B cell (primary cell): ENCODE data around the gene AGBL4. TPM values are rescaled to one million over a fixed set of nuclear protein-coding genes. Genes with fewer than 3 reads are reported as not detected.

Experiments
- ATAC-seq: fragments of 200-7000 bp; cut with Tn5 transposase; one replicate; pipeline ENCODE4 v1.10.0; 2021; ENCODE audit warnings: low read depth, mild to moderate bottlenecking, moderate number of reproducible peaks, moderate library complexity
- CTCF ChIA-PET: fragments of 350-600 bp; sonication (Branson Sonifier 250); formaldehyde crosslinking; loops from one replicate; lab custom pipeline; 2021; ENCODE audit warnings: antibody characterized with exemption, inconsistent platforms; lab: Charles Lee
- POLR2A ChIA-PET: fragments of 350-600 bp; sonication (Branson Sonifier 250); formaldehyde crosslinking; loops from one replicate; lab custom pipeline; 2021; ENCODE audit warnings: antibody characterized with exemption; lab: Charles Lee
- DNase-seq: peaks from one replicate; pipeline ENCODE4 v3.0.0; 2013
- H2AFZ ChIP-seq: 2 replicates; pipeline ENCODE4 v1.6.1; 2012; ENCODE audit warnings: mild to moderate bottlenecking, low read depth, low read length; ENCODE audit not compliant: insufficient read depth, poor library complexity, severe bottlenecking
- H3K27ac ChIP-seq, 2 donors: 1 replicate in 1 of 2; 2 replicates in 1 of 2; pipeline ENCODE4 v1.5.1; 2012 to 2013; ENCODE audit warnings: low read length in 2 of 2, mild to moderate bottlenecking in 2 of 2, moderate library complexity in 1 of 2
- H3K27me3 ChIP-seq, 4 experiments: fragments of 200-600 bp in 1 of 4; sonication (generic) in 1 of 4; replicated peaks in 1 of 4; 1 replicate in 2 of 4; 2 replicates in 2 of 4; pipeline versions ENCODE4 v1.6.1 to v1.7.0; 2013 to 2016; ENCODE audit warnings: low read length in 3 of 4, mild to moderate bottlenecking in 2 of 4, mixed read lengths in 1 of 4, moderate library complexity in 1 of 4; ENCODE audit not compliant: insufficient read depth in 4 of 4, control insufficient read depth in 3 of 4; ENCODE audit errors: control extremely low read depth in 1 of 4
- H3K36me3 ChIP-seq, 2 experiments: replicated peaks in 1 of 2; 1 replicate in 1 of 2; 2 replicates in 1 of 2; pipeline versions ENCODE4 v1.6.1 to v1.7.1; 2013; ENCODE audit warnings: low read length in 1 of 2; ENCODE audit not compliant: insufficient read depth in 2 of 2, control insufficient read depth in 1 of 2; ENCODE audit errors: control extremely low read depth in 1 of 2, extremely low read depth in 1 of 2
- H3K4me1 ChIP-seq, 2 donors: fragments of 200-600 bp in 1 of 2; sonication (generic) in 1 of 2; 1 replicate in 1 of 2; 2 replicates in 1 of 2; pipeline versions ENCODE4 v1.5.1 to v1.6.1; 2013 to 2017; ENCODE audit warnings: low read length in 2 of 2; ENCODE audit not compliant: control insufficient read depth in 2 of 2, insufficient read depth in 2 of 2
- H3K4me2 ChIP-seq: replicated peaks from 2 replicates; pipeline ENCODE3; 2012; ENCODE audit warnings: mild to moderate bottlenecking, low read depth, low read length; ENCODE audit not compliant: poor library complexity, severe bottlenecking
- H3K4me3 ChIP-seq, 5 experiments: fragments of 200-600 bp in 1 of 5; sonication (generic) in 1 of 5; 1 replicate in 3 of 5; 2 replicates in 2 of 5; pipeline versions ENCODE4 v1.5.1 to v1.7.0; 2011 to 2016; ENCODE audit warnings: low read length in 4 of 5, mild to moderate bottlenecking in 4 of 5, low read depth in 2 of 5, control low read depth in 1 of 5, moderate library complexity in 1 of 5; ENCODE audit not compliant: insufficient read depth in 1 of 5; ENCODE audit errors: control extremely low read depth in 1 of 5, extremely low read depth in 1 of 5
- H3K79me2 ChIP-seq: fragments of 200-600 bp; sonication (generic); one replicate; pipeline ENCODE4 v1.6.0; 2016; ENCODE audit warnings: low read length; ENCODE audit not compliant: control insufficient read depth, insufficient read depth
- H3K9ac ChIP-seq: fragments of 200-600 bp; sonication (generic); 2 replicates; pipeline ENCODE4 v1.6.1; 2017; ENCODE audit warnings: mild to moderate bottlenecking, low read length, moderate library complexity
- H3K9me3 ChIP-seq, 3 donors: one replicate each; pipeline versions ENCODE4 v1.6.1 to v1.7.1; 2013; ENCODE audit warnings: low read length in 2 of 3; ENCODE audit not compliant: control insufficient read depth in 2 of 3, insufficient read depth in 1 of 3; ENCODE audit errors: control extremely low read depth in 1 of 3
- H4K20me1 ChIP-seq: 2 replicates; pipeline ENCODE4 v1.6.0; 2012; ENCODE audit warnings: mild to moderate bottlenecking, low read length; ENCODE audit not compliant: insufficient read depth, control insufficient read depth, poor library complexity, severe bottlenecking
- H3K27ac Mint-ChIP-seq: one replicate; pipeline ENCODE4 v1.8.0; 2021; ENCODE audit warnings: mixed read lengths
- H3K27me3 Mint-ChIP-seq: one replicate; pipeline ENCODE4 v1.8.0; 2021; ENCODE audit warnings: mixed read lengths
- H3K4me1 Mint-ChIP-seq: one replicate; pipeline ENCODE4 v1.8.0; 2021; ENCODE audit warnings: mixed read lengths
- H3K4me3 Mint-ChIP-seq: one replicate; pipeline ENCODE4 v1.8.0; 2021; ENCODE audit warnings: mixed read lengths
- H3K9me3 Mint-ChIP-seq: one replicate; pipeline ENCODE4 v1.8.0; 2022; ENCODE audit warnings: mixed read lengths; ENCODE audit not compliant: insufficient read depth
- CTCF ChIP-seq: fragments of 200-600 bp; IDR thresholded peaks from one replicate; pipeline ENCODE4 v1.8.0; 2022; ENCODE audit warnings: antibody characterized with exemption, mild to moderate bottlenecking
- EZH2 ChIP-seq: IDR thresholded peaks from 2 replicates; pipeline ENCODE4 v1.6.1; 2012; ENCODE audit warnings: borderline replicate concordance, low read depth, mild to moderate bottlenecking, moderate library complexity, low read length; ENCODE audit not compliant: insufficient read depth, poor library complexity, severe bottlenecking
- WGBS: methylation state at CpG from one replicate; pipeline ENCODE4 v1.1.5; 2013; ENCODE audit warnings: missing lambda C conversion rate; ENCODE audit not compliant: insufficient coverage; 5-methylcytosine and 5-hydroxymethylcytosine counted together
- intact Hi-C: fragments of 100-400 bp; cut with micrococcal nuclease; formaldehyde crosslinking; loops from one replicate; pipeline ENCODE4 v1.10.0; 2022
- polyA plus RNA-seq: library from polyadenylated mRNA; depleted of rRNA; stranded (reverse); fragments of >200 nt; gene quantifications from 2 replicates; pipeline ENCODE4 v1.2.3, GENCODE V29; 2012
- total RNA-seq, 2 donors: library from RNA; stranded (reverse); fragments of 120-200 nt in 1 of 2; gene quantifications; 1 replicate in 1 of 2; 2 replicates in 1 of 2; pipeline versions ENCODE4 v1.2.3 to v1.2.4, GENCODE V29; 2013 to 2022

The AGBL4 gene
- total and polyA plus RNA-seq, 2 donors (not counting 1 experiment from before 2014, with no cell fraction given), result 0.07 to 0.12 TPM

- H2AFZ ChIP-seq, result no peak overlapping the region
- Mint-ChIP-seq H3K27ac (no peak overlapping the region), H3K27me3 (peaks cover 9% of the 10 kb centered on the region), H3K4me1 (no peaks in the 10 kb centered on the region), H3K4me3 (no peak overlapping the region), H3K9me3 (peaks cover 4% of the 10 kb centered on the region)
- intact Hi-C loops, result no loop called here
- H3K27me3 ChIP-seq, result no peaks in the 10 kb centered on the region
- H3K4me2 ChIP-seq, result no peak overlapping the region
- no peaks in the 10 kb centered on the region for H4K20me1 ChIP-seq
- peaks cover 0 to 14% (median 3%) of the 10 kb centered on the region in 3 donors for H3K9me3 ChIP-seq
- TF ChIP-seq EZH2 (no peak), CTCF (no peak)
- ChIA-PET CTCF (no interaction called here), POLR2A (no interaction called here)
- H3K27ac ChIP-seq, result no peak overlapping the region
- H3K79me2 ChIP-seq, result no peaks in the 10 kb centered on the region
- DNase-seq (no peak), ATAC-seq (no peak)
- H3K9ac ChIP-seq, result no peak overlapping the region
- no peaks in the 10 kb centered on the region for H3K36me3 ChIP-seq
- no peaks in the 10 kb centered on the region for H3K4me1 ChIP-seq
- no peak overlapping the region for H3K4me3 ChIP-seq
- 94% methylated on average over 4 of the region's 9 CpGs for WGBS
Observed at GRCh38 chr1:48988633-48989197, 1035.0 kb downstream of the AGBL4 start.

GRCh38 chr1:48979940-48980339 is 1043.8 kb downstream of the AGBL4 start:
- Mint-ChIP-seq H3K9me3 (peaks cover 3% of the 10 kb centered on the region), H3K4me1 (no peaks in the 10 kb centered on the region), H3K27me3 (peaks cover 23% of the 10 kb centered on the region), H3K27ac (no peak overlapping the region), H3K4me3 (no peak overlapping the region)
- Histone ChIP-seq H4K20me1 (no peaks in the 10 kb centered on the region), H3K9ac (no peak overlapping the region), H3K4me2 (no peak overlapping the region), H3K27ac (no peak overlapping the region), H3K79me2 (no peaks in the 10 kb centered on the region), H3K27me3 (no peaks in the 10 kb centered on the region), H2AFZ (no peak overlapping the region), H3K9me3 (no peaks in the 10 kb centered on the region), H3K4me3 (no peak overlapping the region), H3K4me1 (no peaks in the 10 kb centered on the region), H3K36me3 (no peaks in the 10 kb centered on the region)
- ChIA-PET CTCF (no interaction called here), POLR2A (no interaction called here)
- WGBS, result no CpG with 5 or more reads among the region's 1 CpG
- intact Hi-C loops, result no loop called here
- TF ChIP-seq EZH2 (no peak), CTCF (no peak)
- DNase-seq, result no peak
- ATAC-seq, result no peak
